Vagina (tissue), 2 donors: ENCODE data around the gene PSMB10. TPM values are rescaled to one million over a fixed set of nuclear protein-coding genes. Genes with fewer than 3 reads are reported as not detected.

Source experiments
- DNase-seq, 2 donors: peaks; one replicate each; pipeline ENCODE4 v3.0.0-alpha.2; 2017; ENCODE audit errors: extremely low spot score in 2 of 2
- H3K27ac ChIP-seq: fragments of 200-600 bp; sonication (generic); one replicate; pipeline ENCODE4 v1.5.1; 2019
- H3K27me3 ChIP-seq: fragments of 200-600 bp; sonication (generic); one replicate; pipeline ENCODE4 v1.5.1; 2019
- H3K36me3 ChIP-seq, 2 donors: fragments of 200-600 bp; sonication (generic); one replicate each; pipeline ENCODE4 v1.5.1; 2017 to 2019
- H3K4me1 ChIP-seq: fragments of 200-600 bp; sonication (generic); one replicate; pipeline ENCODE4 v1.5.1; 2019
- H3K4me3 ChIP-seq, 2 donors: fragments of 200-600 bp; sonication (generic); 1 replicate in 1 of 2; 2 replicates in 1 of 2; pipeline ENCODE4 v1.5.1; 2016 to 2019
- H3K9me3 ChIP-seq: fragments of 200-600 bp; sonication (generic); one replicate; pipeline ENCODE4 v1.5.1; 2019
- POLR2A ChIP-seq, 2 donors: fragments of 450-650 bp; IDR thresholded peaks; one replicate each; pipeline ENCODE4 v1.6.1; 2017; ENCODE audit warnings: antibody characterized with exemption in 2 of 2, mild to moderate bottlenecking in 2 of 2, moderate library complexity in 2 of 2
- POLR2AphosphoS5 ChIP-seq, 2 donors: sonication (generic); formaldehyde crosslinking; IDR thresholded peaks; one replicate each; pipeline ENCODE4 v1.9.0; 2017; ENCODE audit warnings: antibody characterized with exemption in 2 of 2, mild to moderate bottlenecking in 2 of 2, low read depth in 1 of 2; ENCODE audit not compliant: insufficient read depth in 1 of 2
- intact Hi-C: fragments of 100-400 bp; cut with DNase I; formaldehyde crosslinking; loops from one replicate; pipeline ENCODE4 v1.15.1; 2023
- total RNA-seq: library from RNA; depleted of rRNA; stranded (reverse); fragments of >200 nt; gene quantifications from one replicate; pipeline ENCODE4 v1.2.3, GENCODE V29; 2016
- TF ChIP-seq, protein P1 (sequence below), 3 experiments: fragments of 450-650 bp in 2 of 3; fragments of 200-600 bp in 1 of 3; sonication (generic) in 1 of 3; IDR thresholded peaks; one replicate each; pipeline ENCODE4 v1.5.1; 2017 to 2019; ENCODE audit warnings: antibody characterized with exemption in 3 of 3, mild to moderate bottlenecking in 2 of 3, moderate library complexity in 2 of 3

The PSMB10 gene
- total RNA-seq, 1 donor from 2014 or later: 45.2 TPM

DNA sequence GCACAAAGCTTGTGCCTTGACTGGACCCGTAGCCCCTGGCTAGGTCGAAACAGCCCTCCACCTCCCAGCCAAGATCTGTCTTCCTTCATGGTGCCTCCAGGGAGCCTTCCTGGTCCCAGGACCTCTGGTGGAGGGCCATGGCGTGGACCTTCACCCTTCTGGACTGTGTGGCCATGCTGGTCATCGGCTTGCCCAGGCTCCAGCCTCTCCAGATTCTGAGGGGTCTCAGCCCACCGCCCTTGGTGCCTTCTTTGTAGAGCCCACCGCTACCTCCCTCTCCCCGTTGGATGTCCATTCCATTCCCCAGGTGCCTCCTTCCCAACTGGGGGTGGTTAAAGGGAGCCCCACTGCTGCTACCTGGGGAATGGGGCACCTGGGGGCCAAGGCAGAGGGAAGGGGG, 8.5 kb downstream of the PSMB10 start:
- intact Hi-C loops: loop anchor here (5.0 kb wide), 1 partner anchor 46 kb away; the partner anchor contains the start of gene NRN1L
- DNase-seq: no peak
- Histone ChIP-seq H3K27me3 (no peaks in the 10 kb centered on the region), H3K27ac (no peak overlapping the region), H3K36me3 (peaks cover 0 to 30% of the 10 kb centered on the region in 2 donors), H3K9me3 (no peaks in the 10 kb centered on the region), H3K4me3 (no peak overlapping the region), H3K4me1 (peaks cover 28% of the 10 kb centered on the region)
- TF ChIP-seq, protein P1, sequence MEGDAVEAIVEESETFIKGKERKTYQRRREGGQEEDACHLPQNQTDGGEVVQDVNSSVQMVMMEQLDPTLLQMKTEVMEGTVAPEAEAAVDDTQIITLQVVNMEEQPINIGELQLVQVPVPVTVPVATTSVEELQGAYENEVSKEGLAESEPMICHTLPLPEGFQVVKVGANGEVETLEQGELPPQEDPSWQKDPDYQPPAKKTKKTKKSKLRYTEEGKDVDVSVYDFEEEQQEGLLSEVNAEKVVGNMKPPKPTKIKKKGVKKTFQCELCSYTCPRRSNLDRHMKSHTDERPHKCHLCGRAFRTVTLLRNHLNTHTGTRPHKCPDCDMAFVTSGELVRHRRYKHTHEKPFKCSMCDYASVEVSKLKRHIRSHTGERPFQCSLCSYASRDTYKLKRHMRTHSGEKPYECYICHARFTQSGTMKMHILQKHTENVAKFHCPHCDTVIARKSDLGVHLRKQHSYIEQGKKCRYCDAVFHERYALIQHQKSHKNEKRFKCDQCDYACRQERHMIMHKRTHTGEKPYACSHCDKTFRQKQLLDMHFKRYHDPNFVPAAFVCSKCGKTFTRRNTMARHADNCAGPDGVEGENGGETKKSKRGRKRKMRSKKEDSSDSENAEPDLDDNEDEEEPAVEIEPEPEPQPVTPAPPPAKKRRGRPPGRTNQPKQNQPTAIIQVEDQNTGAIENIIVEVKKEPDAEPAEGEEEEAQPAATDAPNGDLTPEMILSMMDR (IDR thresholded peaks at IDR 0.05): no peak
- TF ChIP-seq POLR2AphosphoS5 (IDR thresholded peaks at IDR 0.05; ENCODE audit: insufficient read depth in 1 of 2, low read depth in 1 of 2) (no peak), POLR2A (IDR thresholded peaks at IDR 0.05) (no peak)

GRCh38 chr16:67927131-67927941, 9.3 kb downstream of the PSMB10 start:
- Histone ChIP-seq H3K4me1 (peaks cover 34% of the 10 kb centered on the region), H3K4me3 (no peak overlapping the region), H3K36me3 (peaks cover 0 to 30% of the 10 kb centered on the region in 2 donors), H3K27ac (no peak overlapping the region), H3K9me3 (no peaks in the 10 kb centered on the region), H3K27me3 (no peaks in the 10 kb centered on the region)
- intact Hi-C loops: loop anchor here (5.0 kb wide), 1 partner anchor 45 kb away; the partner anchor contains the start of gene NRN1L
- no peak for DNase-seq
- TF ChIP-seq, protein P1 (IDR thresholded peaks at IDR 0.05): no peak
- TF ChIP-seq POLR2A (IDR thresholded peaks at IDR 0.05): no peak
- no peak for TF ChIP-seq POLR2AphosphoS5 (IDR thresholded peaks at IDR 0.05; ENCODE audit: insufficient read depth in 1 of 2, low read depth in 1 of 2)

GRCh38 chr16:67926181-67926750, 10.4 kb downstream of the PSMB10 start:
- Histone ChIP-seq H3K27ac (peak overlapping the region; percentile 42), H3K9me3 (no peaks in the 10 kb centered on the region), H3K36me3 (peaks cover 0 to 30% of the 10 kb centered on the region in 2 donors), H3K4me1 (peaks cover 39% of the 10 kb centered on the region), H3K4me3 (no peak overlapping the region), H3K27me3 (no peaks in the 10 kb centered on the region)
- intact Hi-C loops: loop anchor here (5.0 kb wide), 1 partner anchor 44 kb away; the partner anchor contains the start of gene NRN1L
- no peak for DNase-seq
- no peak for TF ChIP-seq POLR2AphosphoS5 (IDR thresholded peaks at IDR 0.05; ENCODE audit: insufficient read depth in 1 of 2, low read depth in 1 of 2)
- no peak for TF ChIP-seq POLR2A (IDR thresholded peaks at IDR 0.05)
- TF ChIP-seq, protein P1 (IDR thresholded peaks at IDR 0.05): no peak

DNA sequence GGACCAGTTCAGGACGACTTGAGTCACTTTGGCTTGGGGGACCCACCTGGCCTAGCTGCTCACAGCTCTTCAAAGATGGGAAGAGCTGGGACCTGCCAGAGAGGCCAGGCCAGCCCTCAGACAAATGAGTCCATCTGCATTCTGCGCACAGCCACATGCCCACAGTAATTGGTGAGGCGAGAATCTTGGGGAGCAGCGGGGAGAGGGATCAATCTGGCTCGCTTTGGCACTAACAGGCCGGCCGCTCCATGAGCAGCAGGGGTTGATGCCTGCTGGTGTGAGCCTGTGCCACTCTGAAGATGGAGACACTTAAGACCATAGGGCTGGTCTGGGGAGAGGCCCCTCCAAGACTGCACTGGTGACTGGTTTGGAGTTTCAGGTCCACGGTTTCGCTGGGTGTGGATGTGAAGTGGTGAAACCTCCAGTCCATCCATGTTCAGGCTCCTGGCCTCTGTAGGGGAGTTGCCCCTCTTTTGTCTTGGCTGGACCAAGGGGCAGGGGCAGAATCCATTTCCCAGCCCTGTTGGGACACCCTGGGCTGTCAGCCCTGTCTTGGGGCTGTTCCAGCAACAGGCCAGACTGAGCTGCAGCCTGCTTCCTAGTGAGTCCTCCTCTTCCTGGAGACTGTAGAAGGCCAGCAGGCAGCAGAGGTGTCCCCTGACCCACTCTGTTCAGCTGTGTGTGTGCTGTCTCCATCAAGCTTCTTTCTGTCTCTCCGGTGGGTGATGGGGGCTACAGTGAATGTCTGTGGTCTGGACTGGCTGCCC, 12.3 kb downstream of the PSMB10 start:
- no peaks in the 10 kb centered on the region for H3K27me3 ChIP-seq
- no peak overlapping the region for H3K4me3 ChIP-seq
- H3K9me3 ChIP-seq: no peaks in the 10 kb centered on the region
- H3K4me1 ChIP-seq: peaks cover 50% of the 10 kb centered on the region
- no peak for DNase-seq
- peaks cover 0 to 23% of the 10 kb centered on the region in 2 donors for H3K36me3 ChIP-seq
- H3K27ac ChIP-seq: no peak overlapping the region
- intact Hi-C loops: no loop called here
- TF ChIP-seq POLR2AphosphoS5 (IDR thresholded peaks at IDR 0.05; ENCODE audit: insufficient read depth in 1 of 2, low read depth in 1 of 2): no peak
- no peak for TF ChIP-seq POLR2A (IDR thresholded peaks at IDR 0.05)
- TF ChIP-seq, protein P1 (IDR thresholded peaks at IDR 0.05): no peak
